Measurements from ENCODE around the gene PCDHGC5.

DNA sequence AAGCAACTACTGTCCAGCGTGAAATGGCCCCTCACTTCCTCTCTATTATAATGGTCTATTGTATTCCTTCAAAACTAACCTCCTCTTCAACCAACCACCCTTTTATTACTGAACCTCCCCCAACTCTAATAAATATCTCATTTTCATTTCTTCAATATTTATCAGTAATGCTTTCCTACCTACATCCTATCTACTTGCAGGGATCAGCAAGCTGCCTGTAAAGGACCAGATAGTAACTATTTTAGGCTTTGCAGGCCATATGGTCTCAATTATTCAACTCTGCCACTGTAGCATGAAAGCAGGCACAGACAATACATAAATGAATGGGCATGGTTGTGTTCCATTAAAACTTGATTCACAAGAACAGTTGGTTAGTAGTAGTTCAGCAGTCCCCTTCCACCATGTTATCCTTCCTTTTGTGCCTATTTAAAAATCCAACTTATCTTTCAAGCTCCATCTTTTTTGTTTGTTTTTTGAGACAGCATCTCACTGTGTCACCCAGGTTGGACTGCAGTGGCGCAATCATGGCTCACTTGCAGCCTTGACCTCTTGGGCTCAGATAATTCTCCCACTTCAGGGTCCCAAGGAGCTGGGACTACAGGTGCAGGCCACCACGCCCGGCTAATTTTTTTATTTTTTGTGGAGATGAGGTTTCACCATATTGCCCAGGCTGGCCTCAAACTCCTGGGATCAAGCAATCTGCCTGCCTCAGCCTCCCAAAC, 45.8 kb downstream of the PCDHGC5 start:
- TF ChIP-seq EZH2 (IDR thresholded peaks at IDR 0.05) (no peak), POLR2AphosphoS5 (IDR thresholded peaks at IDR 0.05; ENCODE audit: borderline replicate concordance, low read depth, low read length) (no peak), FOXP2 (optimal IDR thresholded peaks at IDR 0.05; ENCODE audit: control extremely low read depth, extremely low read length, insufficient read depth) (no peak)
